Ishikawa (cell line): ENCODE data around the gene KRTAP5-1.

Experiments
- CEBPB ChIP-seq: IDR thresholded peaks from 2 replicates; pipeline ENCODE4 v1.6.1; 2012
- CREB1 ChIP-seq: IDR thresholded peaks from 2 replicates; pipeline ENCODE4 v1.6.1; 2012; ENCODE audit warnings: low read depth
- EGR1 ChIP-seq: IDR thresholded peaks from 2 replicates; pipeline ENCODE4 v1.6.1; 2012
- EP300 ChIP-seq: IDR thresholded peaks from 2 replicates; pipeline ENCODE4 v1.6.1; 2012; ENCODE audit warnings: borderline replicate concordance
- FOXM1 ChIP-seq: IDR thresholded peaks from 2 replicates; pipeline ENCODE4 v1.6.1; 2012; ENCODE audit warnings: low read depth, borderline replicate concordance
- NFIC ChIP-seq: IDR thresholded peaks from 2 replicates; pipeline ENCODE4 v1.6.1; 2012
- RAD21 ChIP-seq: IDR thresholded peaks from 2 replicates; pipeline ENCODE4 v1.6.1; 2012; ENCODE audit warnings: low read depth
- TAF1 ChIP-seq: IDR thresholded peaks from 2 replicates; pipeline ENCODE4 v1.6.1; 2012; ENCODE audit warnings: low read depth, mild to moderate bottlenecking
- TCF12 ChIP-seq: IDR thresholded peaks from 2 replicates; pipeline ENCODE4 v1.6.1; 2012; ENCODE audit warnings: low read depth
- TEAD4 ChIP-seq: IDR thresholded peaks from 2 replicates; pipeline ENCODE4 v1.6.1; 2012
- YY1 ChIP-seq: IDR thresholded peaks from 2 replicates; pipeline ENCODE4 v1.6.1; 2012; ENCODE audit warnings: low read depth
- ZBTB7A ChIP-seq: IDR thresholded peaks from 2 replicates; pipeline ENCODE4 v1.6.1; 2012; ENCODE audit warnings: low read depth
- TF ChIP-seq, protein P1 (sequence below): IDR thresholded peaks from 2 replicates; pipeline ENCODE4 v1.6.1; 2012
- TF ChIP-seq, protein P2 (sequence below): IDR thresholded peaks from 2 replicates; pipeline ENCODE4 v1.6.1; 2012; ENCODE audit warnings: low read depth, mild to moderate bottlenecking
- TF ChIP-seq, protein P3 (sequence below): IDR thresholded peaks from 2 replicates; pipeline ENCODE4 v1.6.1; 2012

Gene KRTAP5-1

DNA sequence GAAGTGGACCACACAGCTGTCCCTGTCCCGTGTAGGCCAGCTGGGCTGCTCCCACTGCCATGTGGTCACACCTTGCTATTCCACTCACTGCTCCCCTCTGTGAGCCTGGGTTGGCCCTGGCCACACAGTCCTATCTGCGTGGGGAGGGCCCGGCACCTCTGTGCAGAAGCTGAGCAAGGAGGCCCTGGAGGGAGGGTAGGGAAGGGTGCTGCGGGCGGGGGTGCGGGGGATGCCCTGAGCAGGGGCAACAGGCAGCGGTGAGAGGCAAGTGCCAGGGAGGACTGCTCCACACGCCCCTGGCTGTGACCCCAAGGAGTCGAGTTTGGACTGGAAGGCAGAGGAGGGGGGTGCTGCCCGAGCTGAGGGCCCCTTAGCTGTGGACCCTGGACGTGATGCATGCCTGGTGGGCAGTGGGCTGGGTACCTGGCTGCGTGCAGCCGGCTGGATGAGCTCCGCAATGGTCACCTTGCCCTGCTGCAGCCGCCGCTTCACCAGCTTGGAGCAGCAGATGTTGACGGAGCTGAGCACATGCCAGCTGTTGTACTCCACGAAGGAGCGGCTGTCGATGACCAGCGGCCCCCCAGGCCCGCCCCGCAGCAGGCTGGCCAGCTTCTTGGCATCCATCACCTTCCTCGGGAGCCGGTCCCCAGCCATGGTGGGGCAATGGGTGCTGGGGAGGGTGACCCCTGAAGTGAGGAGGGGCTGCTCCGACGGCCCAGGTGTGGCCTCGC lies 19.7 kb downstream of the KRTAP5-1 start:
- TF ChIP-seq CREB1 = no peak
- TF ChIP-seq EGR1 = no peak
- TF ChIP-seq, protein P1, sequence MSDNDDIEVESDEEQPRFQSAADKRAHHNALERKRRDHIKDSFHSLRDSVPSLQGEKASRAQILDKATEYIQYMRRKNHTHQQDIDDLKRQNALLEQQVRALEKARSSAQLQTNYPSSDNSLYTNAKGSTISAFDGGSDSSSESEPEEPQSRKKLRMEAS = no peak
- no peak for TF ChIP-seq CEBPB
- TF ChIP-seq TEAD4 = no peak

DNA sequence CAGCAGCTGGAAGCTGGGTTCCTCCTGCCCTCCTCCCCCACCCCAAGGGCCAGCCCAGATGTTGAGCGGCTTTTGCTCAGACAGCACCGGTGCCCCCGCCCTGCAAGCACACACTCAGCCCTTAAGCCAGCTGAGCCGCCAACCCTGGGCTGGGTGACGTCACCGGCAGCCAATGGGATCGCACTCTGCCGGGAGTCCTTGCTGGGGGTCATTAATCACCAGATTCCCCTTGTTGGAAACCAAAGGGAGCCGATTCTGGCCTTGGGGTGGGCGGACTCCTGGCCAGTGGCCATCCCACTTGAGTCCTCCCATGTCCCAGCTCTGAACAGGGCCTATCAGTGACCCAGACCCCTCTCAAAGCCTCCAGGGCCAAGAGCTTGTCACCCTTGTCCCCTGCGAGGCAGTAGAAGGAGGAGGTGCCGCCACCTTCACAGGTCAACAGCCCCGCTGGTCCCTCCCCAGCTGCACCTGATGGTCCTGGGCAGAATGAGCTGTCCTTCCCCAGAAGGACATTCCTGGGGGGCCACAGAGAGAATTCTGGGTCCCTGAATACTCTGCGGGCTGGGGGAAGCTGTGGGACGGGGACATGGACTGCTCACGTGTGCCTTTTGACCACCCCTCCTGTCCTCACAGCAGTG lies 20.4 kb downstream of the KRTAP5-1 start:
- TF ChIP-seq EP300 (no peak), FOXM1 (no peak), TCF12 (0 out of 2 replicates have a peak, but pooled peaks have one; percentile 35), YY1 (no peak), RAD21 (no peak), CEBPB (no peak), ZBTB7A (no peak), NFIC (peak; percentile 46)

DNA sequence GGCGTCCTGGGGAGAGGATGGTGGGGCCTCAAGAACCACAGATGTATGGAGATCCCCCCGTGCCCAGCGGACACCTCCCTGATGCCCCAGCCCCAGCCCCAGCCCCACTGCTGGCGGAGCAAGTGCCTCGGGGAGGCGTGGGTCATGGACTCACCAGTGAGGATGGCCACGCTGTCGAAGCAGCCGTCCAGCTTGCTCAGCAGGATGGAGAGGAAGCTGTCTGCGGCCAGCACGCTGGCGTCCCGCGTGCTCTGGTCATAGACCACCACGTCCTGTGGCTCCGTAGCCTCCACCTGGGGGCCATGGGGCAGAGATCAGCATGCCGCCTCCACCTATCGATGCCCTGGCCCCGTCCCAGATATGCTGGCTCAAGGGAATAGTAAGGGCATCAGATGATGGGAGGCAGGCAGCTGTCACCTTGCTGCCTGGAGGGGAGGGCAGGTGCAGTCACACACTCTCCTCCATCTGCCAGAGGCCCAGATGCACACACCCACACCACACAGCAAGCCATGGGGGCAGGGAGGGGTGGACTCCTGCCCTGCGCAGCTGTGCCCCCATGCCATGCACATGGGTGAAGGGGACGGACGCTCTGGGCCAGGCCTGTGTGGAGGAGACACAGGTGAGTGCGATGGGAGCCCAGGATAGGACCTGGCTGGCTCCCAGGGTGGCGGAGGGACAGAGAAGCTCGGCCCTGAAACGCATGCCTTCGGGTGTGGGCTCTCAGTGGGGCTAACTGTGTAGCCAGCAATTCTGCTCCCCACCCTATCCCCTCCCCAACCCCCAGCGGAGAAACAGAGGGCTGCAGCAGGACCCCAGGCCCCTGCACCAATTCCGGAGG lies 21.2 kb downstream of the KRTAP5-1 start:
- TF ChIP-seq, protein P1 = no peak
- TF ChIP-seq EGR1 = no peak
- TF ChIP-seq YY1 = no peak
- TF ChIP-seq FOXM1 = no peak
- no peak for TF ChIP-seq TEAD4
- TF ChIP-seq EP300 = no peak

DNA sequence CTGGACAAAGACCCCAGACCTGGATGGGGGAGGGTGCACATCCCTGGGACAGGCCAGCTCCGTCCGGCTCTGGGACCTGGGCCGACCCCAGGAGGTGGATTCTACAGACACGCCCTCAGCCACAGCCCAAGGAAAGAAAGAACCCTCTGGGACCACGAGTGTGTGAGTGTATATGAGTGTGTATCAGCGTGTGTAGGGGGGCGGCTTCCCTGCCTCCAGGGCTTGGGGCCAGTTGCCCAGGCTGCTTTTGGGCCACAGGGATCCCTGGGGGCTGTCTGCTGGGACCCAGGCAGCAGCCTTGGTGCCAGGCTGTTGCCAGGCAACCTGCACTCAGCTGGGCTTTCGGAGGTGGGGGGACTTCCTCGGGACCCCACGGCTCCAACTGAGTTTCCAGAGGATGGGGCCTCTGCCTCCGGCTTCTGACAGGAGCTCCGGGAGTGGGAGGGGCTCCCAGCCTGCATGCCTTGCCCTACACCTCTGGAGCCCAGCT lies 21.9 kb downstream of the KRTAP5-1 start:
- no peak for TF ChIP-seq TEAD4
- TF ChIP-seq, protein P2, sequence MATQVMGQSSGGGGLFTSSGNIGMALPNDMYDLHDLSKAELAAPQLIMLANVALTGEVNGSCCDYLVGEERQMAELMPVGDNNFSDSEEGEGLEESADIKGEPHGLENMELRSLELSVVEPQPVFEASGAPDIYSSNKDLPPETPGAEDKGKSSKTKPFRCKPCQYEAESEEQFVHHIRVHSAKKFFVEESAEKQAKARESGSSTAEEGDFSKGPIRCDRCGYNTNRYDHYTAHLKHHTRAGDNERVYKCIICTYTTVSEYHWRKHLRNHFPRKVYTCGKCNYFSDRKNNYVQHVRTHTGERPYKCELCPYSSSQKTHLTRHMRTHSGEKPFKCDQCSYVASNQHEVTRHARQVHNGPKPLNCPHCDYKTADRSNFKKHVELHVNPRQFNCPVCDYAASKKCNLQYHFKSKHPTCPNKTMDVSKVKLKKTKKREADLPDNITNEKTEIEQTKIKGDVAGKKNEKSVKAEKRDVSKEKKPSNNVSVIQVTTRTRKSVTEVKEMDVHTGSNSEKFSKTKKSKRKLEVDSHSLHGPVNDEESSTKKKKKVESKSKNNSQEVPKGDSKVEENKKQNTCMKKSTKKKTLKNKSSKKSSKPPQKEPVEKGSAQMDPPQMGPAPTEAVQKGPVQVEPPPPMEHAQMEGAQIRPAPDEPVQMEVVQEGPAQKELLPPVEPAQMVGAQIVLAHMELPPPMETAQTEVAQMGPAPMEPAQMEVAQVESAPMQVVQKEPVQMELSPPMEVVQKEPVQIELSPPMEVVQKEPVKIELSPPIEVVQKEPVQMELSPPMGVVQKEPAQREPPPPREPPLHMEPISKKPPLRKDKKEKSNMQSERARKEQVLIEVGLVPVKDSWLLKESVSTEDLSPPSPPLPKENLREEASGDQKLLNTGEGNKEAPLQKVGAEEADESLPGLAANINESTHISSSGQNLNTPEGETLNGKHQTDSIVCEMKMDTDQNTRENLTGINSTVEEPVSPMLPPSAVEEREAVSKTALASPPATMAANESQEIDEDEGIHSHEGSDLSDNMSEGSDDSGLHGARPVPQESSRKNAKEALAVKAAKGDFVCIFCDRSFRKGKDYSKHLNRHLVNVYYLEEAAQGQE = no peak
- no peak for TF ChIP-seq RAD21
- TF ChIP-seq NFIC = no peak
- TF ChIP-seq CREB1 = no peak
- TF ChIP-seq ZBTB7A = no peak
- TF ChIP-seq TAF1 = no peak
- TF ChIP-seq FOXM1 = no peak
- TF ChIP-seq, protein P3, sequence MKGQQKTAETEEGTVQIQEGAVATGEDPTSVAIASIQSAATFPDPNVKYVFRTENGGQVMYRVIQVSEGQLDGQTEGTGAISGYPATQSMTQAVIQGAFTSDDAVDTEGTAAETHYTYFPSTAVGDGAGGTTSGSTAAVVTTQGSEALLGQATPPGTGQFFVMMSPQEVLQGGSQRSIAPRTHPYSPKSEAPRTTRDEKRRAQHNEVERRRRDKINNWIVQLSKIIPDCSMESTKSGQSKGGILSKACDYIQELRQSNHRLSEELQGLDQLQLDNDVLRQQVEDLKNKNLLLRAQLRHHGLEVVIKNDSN = no peak
- no peak for TF ChIP-seq CEBPB
- TF ChIP-seq YY1 = no peak
- TF ChIP-seq EP300 = no peak
- no peak for TF ChIP-seq EGR1
- no peak for TF ChIP-seq TCF12

DNA sequence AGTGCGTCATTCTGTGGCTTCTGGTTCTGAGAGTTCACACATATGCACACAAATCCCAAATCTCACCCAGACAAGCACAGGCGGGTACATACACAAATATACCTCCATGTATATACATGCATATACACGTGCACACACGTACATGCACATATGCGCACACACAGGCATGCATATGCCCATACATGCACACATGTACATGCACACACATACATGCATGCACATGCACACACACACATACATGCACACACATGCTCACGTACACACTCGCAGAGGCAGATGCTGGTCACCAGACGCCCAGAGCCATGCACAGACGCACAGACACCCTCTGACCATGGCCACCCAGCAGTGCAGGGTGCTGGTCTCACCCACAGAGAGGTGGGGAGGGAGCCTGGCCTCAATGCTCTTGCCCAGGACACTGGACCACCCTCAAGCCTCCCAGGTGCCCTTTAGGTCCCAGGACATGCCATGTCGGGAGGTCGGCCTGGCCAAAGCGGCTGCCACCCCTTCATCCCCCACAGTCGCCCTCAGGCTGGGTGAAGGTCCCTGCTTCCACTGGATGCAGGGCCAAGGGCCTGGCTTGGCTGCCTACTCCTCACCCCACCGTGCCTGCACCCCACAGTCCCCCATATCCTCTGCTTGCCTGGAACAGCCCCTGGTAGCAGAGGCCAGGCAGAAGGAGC lies 22.5 kb downstream of the KRTAP5-1 start:
- TF ChIP-seq EGR1 (no peak), TAF1 (no peak), ZBTB7A (no peak), EP300 (no peak), CREB1 (no peak), NFIC (no peak), TEAD4 (no peak), CEBPB (no peak), YY1 (no peak), TCF12 (no peak), FOXM1 (no peak)
- TF ChIP-seq, protein P1 = no peak
- TF ChIP-seq, protein P3 = no peak
- TF ChIP-seq, protein P2 = no peak
